Fibroblast of lung (primary cell): ENCODE measurements around the gene IGFALS. TPM values are rescaled to one million over a fixed set of nuclear protein-coding genes. Genes with fewer than 3 reads are reported as not detected.

Source experiments
- DNase-seq, 2 donors: peaks; one replicate each; pipeline versions ENCODE4 v3.0.0 to v3.0.0-alpha.2; 2010; ENCODE audit warnings: low read depth in 2 of 2
- H2AFZ ChIP-seq: 2 replicates; pipeline ENCODE4 v1.5.1; 2012; ENCODE audit warnings: low read length, control low read depth, inconsistent platforms
- H3K27ac ChIP-seq: 2 replicates; pipeline ENCODE4 v1.5.1; 2011; ENCODE audit warnings: low read length, control low read depth; ENCODE audit not compliant: insufficient read depth
- H3K27me3 ChIP-seq: 2 replicates; pipeline ENCODE4 v1.5.1; 2011; ENCODE audit warnings: mild to moderate bottlenecking, low read length; ENCODE audit not compliant: control insufficient read depth, insufficient read depth
- H3K36me3 ChIP-seq: 2 replicates; pipeline ENCODE4 v1.5.1; 2011; ENCODE audit warnings: low read length; ENCODE audit not compliant: control insufficient read depth, insufficient read depth
- H3K4me1 ChIP-seq: 2 replicates; pipeline ENCODE4 v1.5.1; 2011; ENCODE audit warnings: low read length; ENCODE audit not compliant: control insufficient read depth, insufficient read depth; ENCODE audit errors: extremely low read depth
- H3K4me2 ChIP-seq: 2 replicates; pipeline ENCODE4 v1.5.1; 2011; ENCODE audit warnings: low read length, control low read depth; ENCODE audit not compliant: insufficient read depth; ENCODE audit errors: extremely low read depth
- H3K4me3 ChIP-seq, 4 experiments: fragments of 200-600 bp in 1 of 4; sonication (generic) in 1 of 4; replicated peaks in 1 of 4; 2 replicates each; pipeline ENCODE4 v1.5.1; 2011 to 2016; ENCODE audit warnings: low read length in 4 of 4, low read depth in 3 of 4, mild to moderate bottlenecking in 3 of 4, control low read depth in 2 of 4, inconsistent platforms in 1 of 4, mixed read lengths in 1 of 4; ENCODE audit not compliant: insufficient read depth in 1 of 4; ENCODE audit errors: control extremely low read depth in 1 of 4
- H3K79me2 ChIP-seq: 2 replicates; pipeline ENCODE4 v1.5.1; 2012; ENCODE audit warnings: mild to moderate bottlenecking, low read length, inconsistent platforms; ENCODE audit not compliant: control insufficient read depth, insufficient read depth
- H3K9ac ChIP-seq: 2 replicates; pipeline ENCODE4 v1.5.1; 2011; ENCODE audit warnings: mild to moderate bottlenecking, low read length, control low read depth; ENCODE audit not compliant: insufficient read depth
- H3K9me3 ChIP-seq: 2 replicates; pipeline ENCODE4 v1.5.1; 2012; ENCODE audit warnings: low read depth, low read length; ENCODE audit not compliant: control insufficient read depth, insufficient read depth
- H4K20me1 ChIP-seq: 2 replicates; pipeline ENCODE4 v1.5.1; 2011; ENCODE audit warnings: low read length; ENCODE audit not compliant: control insufficient read depth, insufficient read depth; ENCODE audit errors: extremely low read depth
- CTCF ChIP-seq, 2 donors: IDR thresholded peaks in 1 of 2; conservative IDR thresholded peaks in 1 of 2; 1 replicate in 1 of 2; 2 replicates in 1 of 2; pipeline ENCODE4 v1.5.1; 2011 to 2012; ENCODE audit warnings: low read length in 2 of 2, control low read depth in 1 of 2, inconsistent platforms in 1 of 2, low read depth in 1 of 2, mild to moderate bottlenecking in 1 of 2
- EZH2 ChIP-seq: IDR thresholded peaks from 2 replicates; pipeline ENCODE4 v1.5.1; 2012; ENCODE audit warnings: low read length, control low read depth, mild to moderate bottlenecking; ENCODE audit errors: missing control alignments
- polyA plus RNA-seq, 2 donors: library from polyadenylated mRNA; depleted of rRNA in 1 of 2; stranded (reverse) in 1 of 2; unstranded in 1 of 2; fragments of >200 nt; gene quantifications; 2 replicates each; pipeline ENCODE4 v1.2.1, GENCODE V29; 2011 to 2012; ENCODE audit warnings: missing spikeins in 1 of 2
- total RNA-seq: library from RNA; depleted of rRNA; stranded (reverse); fragments of >200 nt; gene quantifications from 2 replicates; pipeline ENCODE4 v1.2.1, GENCODE V29; 2014

Gene IGFALS
- total and polyA plus RNA-seq, 2 donors (not counting 1 experiment from before 2014, with no cell fraction given), result not detected

- no peak for TF ChIP-seq EZH2
- TF ChIP-seq CTCF (conservative IDR thresholded peaks at IDR 0.05 in 1 of 2, IDR thresholded peaks at IDR 0.05 in 1 of 2; ENCODE audit: low read depth in 1 of 2, low read length in 2 of 2), result no peak
- DNase-seq, result no peak
- Histone ChIP-seq H3K27me3 (no peaks in the 10 kb centered on the region), H3K4me1 (no peaks in the 10 kb centered on the region), H3K9me3 (no peaks in the 10 kb centered on the region), H3K9ac (no peak overlapping the region), H3K36me3 (peaks cover 5% of the 10 kb centered on the region), H4K20me1 (no peaks in the 10 kb centered on the region), H2AFZ (no peak overlapping the region), H3K79me2 (no peaks in the 10 kb centered on the region), H3K27ac (no peak overlapping the region), H3K4me2 (no peak overlapping the region), H3K4me3 (no peak overlapping the region)
Observed at GRCh38 chr16:1794908-1795666, 1.6 kb upstream of the IGFALS start.

- no peaks in the 10 kb centered on the region for H3K27me3 ChIP-seq
- no peak for TF ChIP-seq EZH2
- no peak for TF ChIP-seq CTCF (conservative IDR thresholded peaks at IDR 0.05 in 1 of 2, IDR thresholded peaks at IDR 0.05 in 1 of 2; ENCODE audit: low read depth in 1 of 2, low read length in 2 of 2)
- no peak for DNase-seq
- no peak overlapping the region for H3K4me2 ChIP-seq
- H4K20me1 ChIP-seq, result no peaks in the 10 kb centered on the region
- H2AFZ ChIP-seq, result no peak overlapping the region
- H3K79me2 ChIP-seq, result no peaks in the 10 kb centered on the region
- no peak overlapping the region for H3K9ac ChIP-seq
- peaks cover 5% of the 10 kb centered on the region for H3K36me3 ChIP-seq
- no peaks in the 10 kb centered on the region for H3K9me3 ChIP-seq
- H3K4me1 ChIP-seq, result no peaks in the 10 kb centered on the region
- no peak overlapping the region for H3K4me3 ChIP-seq
- H3K27ac ChIP-seq, result no peak overlapping the region
Observed at GRCh38 chr16:1794221-1794871, 841 bp upstream of the IGFALS start.

- Histone ChIP-seq H3K4me2 (no peak overlapping the region), H3K9me3 (no peaks in the 10 kb centered on the region), H3K27me3 (no peaks in the 10 kb centered on the region), H3K79me2 (no peaks in the 10 kb centered on the region), H3K9ac (no peak overlapping the region), H3K4me3 (no peak overlapping the region), H3K36me3 (peaks cover 7% of the 10 kb centered on the region), H3K27ac (no peak overlapping the region), H3K4me1 (no peaks in the 10 kb centered on the region), H4K20me1 (no peaks in the 10 kb centered on the region), H2AFZ (no peak overlapping the region)
- no peak for DNase-seq
- TF ChIP-seq CTCF (conservative IDR thresholded peaks at IDR 0.05 in 1 of 2, IDR thresholded peaks at IDR 0.05 in 1 of 2; ENCODE audit: low read depth in 1 of 2, low read length in 2 of 2), result no peak
- no peak for TF ChIP-seq EZH2
Observed at GRCh38 chr16:1792836-1793577, 498 bp downstream of the IGFALS start.
